SW 1271 (cell line): ENCODE results near the gene AJAP1.

ENCODE experiments used
- DNase-seq, 2 experiments: peaks; one replicate each; lab custom pipeline; 2025; lab: John Stamatoyannopoulos, UW

Gene AJAP1

DNA sequence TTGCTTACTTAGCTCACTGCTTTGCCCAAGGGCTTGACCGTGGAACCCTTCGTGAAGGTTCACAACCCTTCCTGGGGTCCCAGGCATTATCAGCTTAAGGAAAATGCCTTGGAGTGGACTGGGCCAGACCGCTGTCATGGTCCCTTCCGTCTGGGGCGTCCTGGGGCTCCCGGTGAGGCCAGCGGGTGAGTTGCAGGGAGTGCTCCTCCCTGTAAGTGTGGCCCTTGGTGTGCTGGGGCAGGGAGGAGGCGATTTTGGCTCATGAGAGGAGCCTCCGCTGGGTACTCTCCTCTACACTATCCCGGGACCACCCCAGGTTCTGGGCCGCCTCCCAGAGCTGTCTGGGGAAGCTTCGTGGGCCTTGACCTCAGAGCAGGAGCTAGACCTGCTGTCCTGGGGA, 48.1 kb downstream of the AJAP1 start:
- no peak for DNase-seq

DNA sequence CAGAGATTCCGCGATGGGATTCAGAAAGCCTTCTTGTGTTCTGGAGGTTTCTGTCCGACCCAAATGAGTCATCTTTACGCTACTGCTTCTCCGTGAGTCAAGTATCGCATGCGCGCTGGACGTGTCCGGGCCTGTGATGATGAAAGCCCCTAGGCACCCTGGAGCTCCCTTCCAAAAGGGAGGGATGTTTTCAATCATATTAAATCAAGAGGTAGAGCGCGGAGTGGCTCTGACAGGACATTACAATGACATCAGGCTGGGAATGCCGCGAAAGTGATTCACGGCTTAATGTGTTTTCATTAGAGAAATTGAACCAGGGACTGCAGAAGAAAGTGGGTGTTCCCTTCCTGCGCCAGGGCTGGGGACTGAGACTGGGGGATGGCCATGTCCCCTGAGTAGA, 48.5 kb downstream of the AJAP1 start:
- DNase-seq: no peak

DNA sequence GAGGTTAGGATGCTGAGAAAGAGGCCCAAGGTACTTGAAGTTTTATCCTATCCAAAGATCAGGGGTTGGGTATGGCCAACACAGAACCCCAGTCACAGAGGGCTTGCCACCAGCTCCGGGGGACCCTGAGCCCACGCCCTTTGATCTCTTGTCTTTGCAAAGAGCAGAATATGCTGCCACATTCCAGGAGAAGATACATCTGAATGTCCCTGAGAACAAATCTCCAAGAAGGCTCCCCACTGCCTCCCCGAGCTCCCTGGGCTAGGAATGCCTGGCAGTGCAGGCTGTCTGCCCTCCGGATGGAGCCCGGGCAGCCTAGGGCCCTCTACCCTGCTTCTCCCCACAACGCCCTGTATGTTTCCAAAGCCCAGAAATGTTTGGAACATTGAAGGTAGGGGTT, 49.2 kb downstream of the AJAP1 start:
- no peak for DNase-seq

DNA sequence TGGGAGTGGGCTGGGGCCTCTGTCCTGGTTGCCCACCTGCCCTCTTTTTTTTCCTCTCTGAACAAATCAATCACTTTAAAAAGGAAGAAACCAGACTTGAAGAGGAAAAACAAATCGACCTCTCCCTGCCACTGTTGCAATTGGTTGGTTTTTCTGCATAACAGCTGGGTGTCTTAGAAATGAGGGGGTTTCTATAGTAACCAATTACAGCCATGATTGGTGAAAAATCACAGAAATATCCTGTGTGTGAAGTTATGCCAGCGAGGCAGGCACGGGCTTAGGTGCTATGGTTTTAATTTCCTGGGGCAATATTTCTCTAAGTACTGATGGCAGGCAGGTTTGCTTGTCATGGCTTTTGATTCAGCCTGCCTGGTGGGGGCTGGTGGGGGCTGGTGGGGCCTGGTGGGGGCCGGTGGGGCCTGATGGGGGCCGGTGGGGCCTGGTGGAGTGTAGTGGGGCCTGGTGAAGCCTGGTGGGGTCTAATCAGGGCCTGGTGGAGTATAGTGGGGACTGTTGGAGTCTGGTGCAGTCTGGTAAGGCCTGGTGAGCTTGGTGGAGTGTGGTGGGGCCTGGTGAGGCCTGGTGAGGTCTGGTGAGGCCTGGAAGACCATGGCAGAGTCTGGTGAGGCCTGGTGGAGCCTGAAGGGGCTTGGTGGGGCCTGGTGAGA, 54.6 kb downstream of the AJAP1 start:
- no peak for DNase-seq

DNA sequence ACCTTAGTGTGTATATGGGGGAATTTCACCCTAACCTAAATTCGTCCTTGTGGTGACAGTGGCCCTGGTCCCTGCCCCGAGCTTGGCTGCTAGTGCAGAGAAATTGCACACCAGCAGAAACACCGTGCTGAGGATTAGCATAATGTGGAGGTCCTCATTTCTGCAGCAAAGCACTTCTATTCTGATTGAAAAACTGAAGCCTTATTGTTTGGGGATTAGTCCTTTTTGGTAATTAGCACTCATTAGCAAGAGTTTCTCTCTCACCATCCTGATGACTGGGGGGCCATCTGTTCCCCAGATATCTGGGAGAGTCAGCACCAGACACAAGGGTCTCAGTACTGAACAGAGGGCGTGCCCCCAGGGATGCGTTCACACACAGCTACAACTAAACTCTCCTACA, 55.2 kb downstream of the AJAP1 start:
- DNase-seq: no peak

DNA sequence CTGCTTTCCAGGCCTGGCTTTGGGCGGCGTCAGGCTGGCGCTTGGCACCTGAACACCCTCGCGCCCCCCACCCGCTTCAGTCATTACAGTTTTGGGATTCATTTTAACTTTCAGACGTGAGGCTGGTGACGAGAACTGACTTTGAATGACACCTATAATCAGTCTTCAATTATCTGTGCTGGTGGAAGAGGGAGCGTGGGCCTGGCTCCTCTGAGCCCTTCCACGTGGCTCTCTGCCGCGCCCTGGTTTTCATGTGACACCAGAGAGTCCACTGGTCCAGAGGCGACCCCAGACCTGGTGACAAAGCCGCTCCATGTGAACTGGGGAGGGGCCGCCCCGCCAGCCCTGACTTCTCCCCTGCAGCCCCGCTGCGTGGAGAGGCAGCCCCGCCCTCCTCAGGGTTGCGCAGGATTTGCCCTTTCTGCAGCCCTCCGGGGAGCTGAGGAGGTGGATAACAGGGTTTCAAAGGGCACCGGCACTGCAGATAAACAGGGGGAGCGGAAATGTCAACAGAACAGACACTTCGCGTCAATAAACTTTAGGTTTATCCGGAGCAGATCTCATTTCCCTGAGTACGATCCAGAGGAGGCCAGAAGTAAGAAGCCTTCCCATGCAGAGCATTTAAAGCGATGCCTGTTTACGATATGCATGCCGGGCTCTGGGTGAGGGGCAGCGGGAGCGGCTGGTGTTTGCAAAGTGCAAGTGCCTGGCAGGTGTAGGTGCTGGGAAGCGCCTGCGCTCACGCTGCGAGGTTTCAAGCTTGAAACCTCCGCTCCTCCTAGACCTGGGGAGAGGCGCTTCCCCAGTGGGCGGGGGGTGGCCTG, 56.4 kb downstream of the AJAP1 start:
- DNase-seq: no peak

DNA sequence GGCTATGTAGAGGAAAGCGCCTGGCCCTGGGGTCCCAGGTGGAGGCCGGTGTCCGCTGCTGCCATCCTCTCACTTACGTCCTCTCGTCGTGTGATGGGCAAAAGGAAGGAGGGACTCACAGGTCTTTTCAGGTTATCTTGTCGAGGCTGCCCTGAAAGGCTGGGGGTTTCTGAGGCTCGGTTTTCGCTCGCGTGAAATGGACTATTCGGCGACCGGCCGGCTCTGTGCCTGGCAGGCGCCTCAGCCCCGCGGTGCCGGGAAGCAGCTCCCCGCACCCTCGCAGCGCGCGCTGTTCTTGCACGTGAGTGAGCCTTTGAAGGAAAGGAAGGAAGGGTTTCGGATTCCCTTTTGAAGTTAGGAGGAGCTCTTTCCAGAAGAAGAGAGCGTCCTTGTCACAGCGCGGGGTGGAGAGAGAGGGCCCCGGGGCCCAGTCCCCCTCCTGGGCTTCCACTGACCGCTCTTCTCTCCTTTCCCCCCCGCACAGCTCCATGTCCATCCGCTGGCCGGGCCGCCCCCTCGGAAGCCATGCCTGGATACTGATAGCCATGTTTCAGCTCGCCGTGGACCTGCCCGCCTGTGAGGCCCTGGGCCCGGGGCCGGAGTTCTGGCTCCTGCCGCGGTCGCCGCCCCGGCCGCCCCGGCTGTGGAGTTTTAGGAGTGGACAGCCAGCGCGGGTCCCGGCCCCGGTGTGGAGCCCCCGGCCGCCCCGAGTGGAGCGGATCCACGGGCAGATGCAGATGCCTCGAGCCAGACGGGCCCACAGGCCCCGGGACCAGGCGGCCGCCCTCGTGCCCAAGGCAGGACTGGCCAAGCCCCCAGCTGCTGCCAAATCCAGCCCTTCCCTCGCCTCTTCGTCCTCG, 57.2 kb downstream of the AJAP1 start:
- no peak for DNase-seq

DNA sequence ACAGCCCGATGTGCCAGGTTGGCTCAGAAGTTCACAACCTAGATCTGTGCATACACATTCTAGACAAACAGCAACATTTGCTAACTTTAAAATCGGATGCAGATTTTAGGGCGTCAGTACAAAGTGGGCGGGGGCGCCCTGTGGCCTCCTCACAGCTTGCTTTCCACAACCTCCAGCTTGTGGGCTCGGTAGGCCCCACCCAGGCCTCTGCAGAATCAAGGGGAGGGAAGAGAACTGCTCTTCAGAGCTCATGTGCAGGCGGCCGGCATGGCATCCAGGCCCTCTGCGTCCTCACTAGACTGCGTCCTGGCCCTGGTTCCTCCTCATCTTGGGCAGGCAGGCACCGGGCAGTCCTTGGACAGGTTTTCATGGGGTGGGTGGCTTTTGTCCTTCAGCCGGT, 59.3 kb downstream of the AJAP1 start:
- no peak for DNase-seq

DNA sequence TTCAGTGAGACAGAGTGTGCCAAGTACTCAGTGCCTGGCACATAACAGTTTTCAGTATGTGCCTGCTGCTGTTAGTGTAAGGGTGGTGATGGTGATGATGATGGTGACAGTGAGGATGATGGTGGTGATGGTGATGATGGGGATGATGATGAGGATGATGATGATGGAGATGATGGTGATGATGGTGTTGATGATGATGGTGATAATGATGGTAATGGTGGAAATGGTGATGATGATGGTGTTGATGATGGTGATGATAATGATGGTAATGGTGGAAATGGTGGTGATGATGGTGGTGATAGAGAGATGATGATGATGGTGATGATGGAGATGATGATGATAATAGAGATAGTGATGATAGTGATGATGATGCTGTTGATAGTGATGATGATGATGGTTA, 62.0 kb downstream of the AJAP1 start:
- no peak for DNase-seq

DNA sequence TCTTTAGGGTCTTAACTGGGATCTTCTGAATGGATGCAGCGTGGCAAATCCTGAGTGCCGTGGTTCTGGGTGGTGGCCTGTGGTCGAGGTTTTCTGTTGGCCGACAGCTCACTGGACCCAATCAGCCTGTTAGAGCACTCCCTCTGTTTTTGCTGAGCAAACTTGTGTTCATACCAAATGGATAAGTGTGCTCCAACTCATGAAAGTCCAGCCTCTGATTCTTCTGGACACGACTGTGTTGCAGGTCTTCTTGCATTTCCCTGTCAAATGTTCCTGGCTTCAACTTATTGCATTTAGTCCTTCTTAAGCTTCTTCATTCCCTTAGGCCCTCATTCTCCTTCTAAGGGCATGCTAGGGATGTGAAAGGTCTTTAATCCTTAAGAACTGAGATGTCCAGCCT, 63.7 kb downstream of the AJAP1 start:
- DNase-seq: no peak

DNA sequence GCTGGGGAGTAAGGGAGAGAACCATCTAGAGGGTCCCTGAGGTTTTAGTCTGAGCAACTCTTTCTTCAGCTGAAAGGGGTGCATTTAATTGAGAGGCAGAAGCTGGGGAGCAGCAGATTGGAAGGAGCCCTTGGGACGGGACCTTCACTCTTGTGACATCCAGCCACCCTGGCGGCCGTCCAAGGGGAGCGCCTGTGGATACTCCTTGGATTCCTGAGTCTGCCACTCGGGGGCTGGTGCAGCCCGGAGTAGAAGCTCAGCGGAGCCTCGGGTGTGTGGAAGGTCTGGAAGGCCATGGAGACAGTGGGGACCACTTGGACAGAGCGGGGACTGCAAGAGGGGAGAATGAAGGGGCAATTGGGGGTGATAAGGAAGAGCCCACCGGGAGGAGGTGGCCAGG, 68.7 kb downstream of the AJAP1 start:
- no peak for DNase-seq

DNA sequence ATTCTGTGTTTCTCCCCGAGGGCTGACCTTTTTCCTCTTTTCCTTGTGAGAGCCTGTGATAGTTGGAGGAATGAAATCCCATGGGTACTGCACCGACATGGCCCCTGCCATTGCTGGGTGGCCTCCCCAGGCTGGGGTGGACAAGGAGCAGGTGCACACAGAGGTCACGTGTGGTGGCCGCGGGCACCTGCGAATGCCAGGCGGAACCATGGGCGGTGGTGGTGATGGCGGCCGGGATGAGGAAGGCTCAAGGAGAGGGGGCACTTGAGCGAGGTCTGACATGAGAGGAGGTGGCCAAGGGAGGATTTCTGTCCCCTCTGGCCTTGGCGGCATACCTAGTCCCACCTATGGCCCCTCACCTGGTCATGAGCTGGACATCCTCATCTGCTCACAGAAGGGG, 69.6 kb downstream of the AJAP1 start:
- no peak for DNase-seq

DNA sequence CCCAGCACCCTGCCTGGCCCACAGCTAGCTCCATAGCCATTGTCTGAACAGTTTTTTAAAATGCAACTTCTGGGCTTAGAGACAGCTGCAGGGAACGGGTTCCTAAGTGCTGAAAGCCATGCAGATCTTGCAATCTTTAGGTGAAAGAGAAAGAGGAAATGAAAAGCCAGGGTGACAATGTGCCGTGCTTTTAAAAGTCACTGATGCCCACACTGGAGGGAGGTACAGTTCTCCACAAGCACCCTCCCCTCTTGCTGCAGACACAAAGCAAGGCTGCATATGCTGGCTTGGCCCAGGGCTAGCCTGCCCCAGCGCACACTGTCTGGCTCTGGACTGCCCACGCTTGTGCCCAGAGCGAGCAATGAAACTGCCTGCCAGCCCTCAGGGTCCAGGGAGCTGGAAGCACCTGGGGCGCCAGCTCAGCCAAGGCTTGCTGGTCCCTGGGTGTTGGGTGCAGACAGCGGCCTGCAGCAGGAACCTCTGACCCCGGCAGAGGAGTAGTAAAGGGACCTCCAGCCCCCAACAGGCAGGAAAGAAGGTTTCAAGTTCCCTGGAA, 70.4 kb downstream of the AJAP1 start:
- no peak for DNase-seq

DNA sequence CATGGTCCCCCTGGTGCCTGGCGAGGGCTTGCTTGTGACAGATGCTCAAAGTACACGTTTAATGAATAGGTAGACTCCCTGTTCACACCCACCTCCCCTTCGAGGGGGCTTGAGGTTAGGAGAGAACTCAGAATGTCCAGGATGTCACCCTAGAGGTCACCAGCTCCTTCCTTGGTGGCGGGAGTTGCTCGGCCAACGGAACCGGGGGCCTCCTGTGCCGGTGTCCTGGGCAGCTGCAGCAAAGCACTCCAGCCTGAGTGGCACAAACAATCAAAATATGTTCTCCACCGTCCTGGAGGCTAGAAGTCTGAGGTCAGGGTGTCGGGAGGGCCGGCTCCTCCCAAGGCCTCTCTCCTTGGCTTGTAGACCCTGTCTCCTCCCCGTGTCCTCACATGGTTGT, 71.0 kb downstream of the AJAP1 start:
- no peak for DNase-seq

DNA sequence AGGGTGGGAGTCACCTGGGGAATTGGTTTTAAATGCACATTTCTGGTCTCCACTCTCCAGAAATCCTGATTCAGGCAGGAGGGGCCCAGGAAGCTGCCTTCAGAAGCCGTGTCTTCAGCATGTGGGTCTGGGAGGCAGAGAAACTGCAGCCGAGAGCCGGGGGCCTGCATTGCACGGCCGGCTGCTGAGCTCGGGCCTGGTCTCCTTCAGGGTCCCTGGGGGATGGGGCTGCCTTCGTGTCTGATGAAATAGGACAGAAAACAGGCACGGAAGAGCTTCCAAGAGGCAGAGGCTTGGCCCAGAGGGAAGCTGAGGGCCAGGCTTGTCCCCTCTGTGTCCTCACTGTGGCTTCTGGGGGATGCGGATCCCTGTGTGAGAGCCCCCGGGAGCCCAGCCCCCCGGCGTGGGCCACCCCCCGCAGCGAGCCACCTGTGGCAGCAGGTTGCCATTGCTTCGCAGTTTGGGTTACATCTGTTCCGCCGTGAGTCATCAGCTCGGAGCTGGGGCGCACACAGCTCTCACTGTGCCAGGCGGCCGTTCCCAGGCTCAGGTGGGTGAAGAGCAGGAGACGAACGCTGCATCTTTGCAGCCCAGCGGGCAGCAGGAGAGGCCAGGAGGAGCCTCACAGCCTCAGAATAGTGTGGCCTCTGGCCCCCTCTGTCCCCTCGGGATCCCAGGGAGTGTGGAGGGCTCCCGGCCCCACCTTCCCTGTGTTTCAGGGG, 72.4 kb downstream of the AJAP1 start:
- no peak for DNase-seq

DNA sequence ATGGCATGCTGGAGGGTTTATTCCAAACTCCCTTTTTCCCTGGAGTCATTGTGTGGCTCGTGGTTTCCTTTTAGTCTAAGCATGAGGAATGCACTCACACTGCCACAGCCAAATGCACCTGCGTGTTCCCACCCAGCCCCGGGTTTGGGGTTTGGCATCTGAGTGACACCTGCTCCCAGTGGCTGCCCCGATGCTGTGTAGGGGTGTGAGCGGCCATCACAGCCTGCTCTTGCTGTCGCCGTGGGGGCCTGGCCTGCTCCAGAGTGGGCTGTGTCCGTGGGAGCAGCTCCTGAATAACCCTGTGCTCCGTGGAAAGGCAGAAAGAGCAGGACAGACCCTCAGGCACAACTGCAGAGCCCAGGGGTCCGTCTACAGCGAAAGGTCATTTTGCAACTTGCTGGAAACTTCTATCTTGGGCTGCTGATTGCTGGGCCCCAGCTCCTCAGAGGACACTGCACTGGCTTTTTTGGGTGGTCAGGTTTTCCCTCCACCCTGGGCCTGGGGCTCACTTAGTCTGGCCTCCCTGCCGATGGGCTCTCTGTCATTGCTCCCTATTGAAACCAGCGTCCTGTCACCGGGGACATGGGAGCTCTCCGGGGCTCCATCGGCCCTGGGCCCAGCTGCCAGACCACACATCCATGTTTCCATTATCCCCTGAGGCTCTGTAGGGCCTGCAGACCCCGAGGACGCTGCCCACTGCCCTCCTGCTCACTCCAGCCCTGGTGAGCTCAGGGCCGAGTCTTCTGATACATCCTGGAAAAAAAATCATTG, 74.1 kb downstream of the AJAP1 start:
- no peak for DNase-seq

DNA sequence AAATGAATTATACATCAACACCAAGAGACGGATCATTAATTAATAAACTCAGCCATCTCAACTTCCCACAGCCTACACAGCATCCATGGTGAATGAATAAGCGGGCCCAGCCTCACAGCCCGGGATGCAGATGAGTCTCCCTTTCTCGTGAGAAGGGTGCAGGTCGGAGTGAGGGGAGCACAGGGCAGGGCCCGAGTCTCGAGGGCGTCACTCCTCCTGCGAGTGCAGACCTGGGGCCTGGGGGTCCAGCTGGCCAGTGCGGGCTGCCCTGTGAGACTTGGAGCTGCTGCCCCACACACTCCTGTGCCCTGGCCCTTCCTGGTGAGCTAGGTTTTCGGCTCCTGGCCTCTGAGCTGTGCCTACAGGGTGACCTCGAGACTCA, 74.7 kb downstream of the AJAP1 start:
- no peak for DNase-seq

DNA sequence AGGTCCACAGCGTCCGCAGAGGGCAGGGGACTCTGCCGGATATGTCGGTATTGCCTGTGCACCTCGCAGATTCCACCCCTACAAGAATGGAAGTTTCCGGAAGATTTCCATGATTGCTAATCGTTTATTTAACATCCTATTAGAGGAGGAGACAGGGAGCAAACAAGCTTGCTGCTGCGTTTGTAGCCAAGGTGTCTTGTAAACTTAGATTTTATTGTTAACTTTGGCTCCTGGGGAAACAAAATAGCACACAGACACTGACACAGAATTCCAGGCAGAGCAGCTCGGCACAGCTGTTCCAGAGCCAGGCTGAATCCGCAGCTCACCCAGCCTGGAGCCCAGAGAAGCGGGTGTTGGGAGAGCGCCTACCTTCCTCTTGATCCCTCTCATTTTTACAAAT, 75.7 kb downstream of the AJAP1 start:
- no peak for DNase-seq

DNA sequence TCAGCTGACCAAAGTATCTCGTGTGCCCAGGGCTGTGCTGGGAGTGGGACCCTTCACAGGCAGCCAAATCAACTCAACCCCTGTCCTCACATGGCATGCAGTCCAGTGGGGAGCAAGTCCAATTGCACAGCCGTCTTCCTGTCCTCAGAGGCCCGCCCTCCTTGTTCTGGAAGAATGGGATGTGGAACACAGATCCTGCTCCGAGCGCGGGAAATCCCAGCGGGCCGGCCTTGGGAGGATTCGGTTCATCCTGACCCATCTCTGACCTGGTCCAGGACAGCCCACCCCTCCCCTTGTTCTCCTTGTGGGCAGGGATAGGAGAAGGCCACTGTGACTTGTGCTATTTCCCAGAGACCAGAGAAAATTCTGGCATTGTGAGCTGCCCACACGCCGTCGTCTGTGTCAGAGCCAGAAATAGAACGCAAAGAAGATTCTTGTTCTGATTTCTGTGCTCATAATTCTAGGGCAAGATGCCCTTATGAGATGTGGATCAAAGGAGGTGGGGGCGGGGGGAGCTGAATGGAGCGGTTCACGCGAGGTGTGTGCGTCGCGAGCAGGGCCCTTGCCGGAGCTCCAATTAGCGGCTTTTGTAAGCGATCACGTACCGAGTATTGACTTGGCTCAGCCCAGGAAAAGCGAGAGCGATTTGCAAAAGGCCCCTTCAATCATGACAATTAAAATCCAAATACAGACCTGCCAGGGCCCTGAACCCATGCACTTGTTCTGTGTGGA, 79.2 kb downstream of the AJAP1 start:
- no peak for DNase-seq

DNA sequence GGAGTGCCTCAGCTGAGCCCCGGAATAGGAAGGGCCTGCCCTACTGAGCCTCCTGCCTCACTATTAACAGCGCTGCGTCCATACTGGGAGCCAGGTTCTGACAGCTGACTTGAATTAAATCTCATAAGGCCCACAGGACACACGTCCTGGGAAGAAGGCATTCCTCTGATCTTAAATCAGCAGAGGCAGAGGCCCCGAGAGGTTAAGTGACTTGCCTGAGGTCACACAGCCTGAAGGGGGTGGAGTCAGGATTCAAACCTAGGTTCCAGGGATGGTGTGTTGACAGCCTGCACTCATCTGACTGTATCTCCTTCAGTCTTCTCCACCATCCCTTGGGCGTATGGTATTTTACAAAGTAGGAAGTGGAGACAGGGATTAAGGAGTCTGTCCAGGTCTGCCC, 79.8 kb downstream of the AJAP1 start:
- no peak for DNase-seq
